Stimulated activated CD4-positive, alpha-beta T cell treated with anti-CD3 and anti-CD28 coated beads, Interleukin-4, amount 100 ng/mL, for 48 hours (primary cell): ENCODE data around the gene MTERF4.
"Not testable (repeated sequence)": the region's sequence is repeated elsewhere in the genome, so short reads cannot be mapped to it uniquely, and the experiment has no call there.

Experiments used
- DNase-seq, 2 donors: peaks; one replicate each; pipeline ENCODE4 v3.0.0-alpha.2; 2020; ENCODE audit warnings: low read depth in 2 of 2

Gene MTERF4

GRCh38 chr2:241110607-241111439 is 8.7 kb upstream of the MTERF4 start:
- no peak for DNase-seq

DNA sequence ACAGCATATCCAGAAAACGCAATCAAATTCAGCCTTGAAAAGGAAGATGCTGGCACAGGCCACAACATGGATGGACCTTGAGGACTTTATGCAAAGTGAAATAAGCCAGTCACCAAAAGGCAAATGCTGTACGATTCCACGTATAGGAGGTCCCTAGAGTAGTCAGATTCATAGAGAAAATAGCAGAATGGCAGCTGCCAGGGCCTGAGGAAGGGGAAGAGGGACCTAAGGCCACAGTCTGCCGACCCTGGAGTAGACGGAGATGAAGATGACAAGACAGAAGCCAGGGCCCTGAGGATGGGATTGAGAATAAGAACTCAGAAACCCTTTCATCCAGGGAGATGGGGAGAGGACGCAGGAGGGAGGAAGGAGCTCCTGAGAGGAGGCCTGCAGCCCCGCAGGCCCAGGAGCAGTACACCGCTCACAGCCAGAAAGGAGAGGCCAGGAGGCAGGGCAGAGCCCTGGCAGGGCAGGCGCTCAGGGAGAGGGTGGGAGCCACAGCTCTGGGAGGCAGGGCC is 8.1 kb upstream of the MTERF4 start:
- DNase-seq, result no peak

- no peak for DNase-seq
These were observed 7.4 kb upstream of the MTERF4 start for GRCh38 chr2:241109210-241110088.

- no peak for DNase-seq
These were observed 6.5 kb upstream of the MTERF4 start for GRCh38 chr2:241108271-241109209.

- DNase-seq, result no peak
These were observed 5.1 kb upstream of the MTERF4 start for GRCh38 chr2:241107031-241107783.

- DNase-seq, result no peak
These were observed 3.6 kb upstream of the MTERF4 start for GRCh38 chr2:241105641-241106040.

- not testable (repeated sequence) for DNase-seq
These were observed 2.5 kb upstream of the MTERF4 start for GRCh38 chr2:241104611-241105010.

DNA sequence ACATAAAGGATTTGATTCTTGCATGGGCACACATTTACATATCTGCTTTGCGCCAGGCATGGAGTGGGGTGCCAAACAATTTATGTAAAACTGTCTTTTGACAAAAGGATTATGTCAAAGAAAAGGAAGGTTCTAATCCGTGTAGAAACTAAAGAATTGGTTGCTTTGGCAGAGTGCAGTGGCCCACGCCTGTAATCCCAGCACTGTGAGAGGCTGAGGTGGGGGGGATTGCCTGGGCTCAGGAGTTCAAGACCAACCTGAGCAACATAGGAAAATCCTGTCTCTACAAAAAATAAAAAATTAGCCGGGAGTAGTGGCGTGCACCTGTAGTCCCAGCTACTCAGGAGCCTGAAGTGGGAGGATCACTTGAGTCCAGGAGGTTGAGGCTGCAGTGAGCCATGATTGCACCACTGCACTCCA is 1.1 kb upstream of the MTERF4 start:
- DNase-seq, result no peak

DNA sequence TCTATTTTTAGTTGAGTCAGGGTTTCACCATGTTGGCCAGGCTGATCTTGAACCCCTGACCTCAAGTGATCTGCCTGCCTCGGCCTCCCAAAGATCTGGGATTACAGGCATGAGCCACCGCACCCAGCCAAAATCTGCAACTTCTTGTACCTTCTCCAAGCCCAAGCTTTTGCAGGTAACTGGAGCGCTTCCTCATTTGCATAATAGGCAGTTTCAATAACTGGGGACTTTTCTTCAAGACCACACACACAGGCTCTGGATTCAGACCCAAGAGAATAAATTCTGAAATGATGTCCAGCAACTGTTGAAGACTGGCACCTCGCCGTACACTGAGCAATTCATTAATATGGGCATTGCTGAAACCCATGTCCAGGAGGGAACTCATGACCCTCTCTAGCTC is 2.8 kb downstream of the MTERF4 start:
- DNase-seq, result no peak

DNA sequence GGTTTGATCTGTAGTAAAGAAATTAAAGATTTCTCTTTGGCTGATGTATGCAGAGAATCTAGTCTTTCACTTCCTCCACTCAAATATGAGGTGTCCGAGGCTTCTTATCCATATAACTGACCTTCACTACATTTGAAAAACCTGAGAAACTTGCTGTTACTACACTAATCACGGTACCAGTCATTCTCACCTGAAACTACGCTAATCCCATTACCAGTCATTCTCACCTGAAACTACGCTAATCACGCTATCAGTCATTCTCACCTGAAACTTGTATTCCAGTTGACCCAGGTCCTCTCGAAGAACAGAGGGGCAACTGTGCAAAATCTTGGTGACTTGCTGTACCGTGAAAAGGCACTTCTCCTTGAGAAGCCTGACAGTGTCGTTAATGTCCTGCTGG is 5.1 kb downstream of the MTERF4 start:
- no peak for DNase-seq

DNA sequence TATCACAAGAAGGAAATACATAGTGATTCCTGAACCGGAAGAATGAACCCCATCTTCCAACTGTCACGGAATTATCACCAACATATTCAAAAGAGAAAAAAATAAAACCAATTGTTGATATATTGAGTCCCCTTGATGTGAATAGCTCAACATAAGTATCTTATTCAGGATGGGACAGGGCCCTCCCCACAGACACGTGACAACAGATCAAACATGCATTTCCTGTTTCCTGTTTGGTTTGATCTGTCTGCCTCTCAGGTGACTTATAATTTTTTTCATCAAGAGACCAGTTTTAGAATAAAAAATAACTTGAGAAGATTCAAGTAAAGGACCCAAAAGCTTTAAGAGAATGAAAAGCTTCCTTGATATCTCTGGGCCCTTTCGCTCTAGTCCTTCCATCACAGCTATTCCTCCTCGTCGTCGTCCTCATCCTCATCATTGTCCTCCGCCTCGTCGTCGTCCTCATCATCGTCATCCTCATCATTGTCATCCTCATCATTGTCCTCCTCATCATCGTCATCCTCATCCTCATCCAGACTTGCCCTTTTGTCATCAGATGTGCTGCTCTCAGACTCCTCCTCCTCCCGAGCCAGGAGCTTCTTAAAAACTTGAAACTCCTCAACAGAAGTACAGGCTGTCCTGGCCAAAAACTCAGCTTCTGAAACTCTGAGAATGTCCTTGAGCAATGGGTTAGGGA is 6.3 kb downstream of the MTERF4 start:
- no peak for DNase-seq

DNA sequence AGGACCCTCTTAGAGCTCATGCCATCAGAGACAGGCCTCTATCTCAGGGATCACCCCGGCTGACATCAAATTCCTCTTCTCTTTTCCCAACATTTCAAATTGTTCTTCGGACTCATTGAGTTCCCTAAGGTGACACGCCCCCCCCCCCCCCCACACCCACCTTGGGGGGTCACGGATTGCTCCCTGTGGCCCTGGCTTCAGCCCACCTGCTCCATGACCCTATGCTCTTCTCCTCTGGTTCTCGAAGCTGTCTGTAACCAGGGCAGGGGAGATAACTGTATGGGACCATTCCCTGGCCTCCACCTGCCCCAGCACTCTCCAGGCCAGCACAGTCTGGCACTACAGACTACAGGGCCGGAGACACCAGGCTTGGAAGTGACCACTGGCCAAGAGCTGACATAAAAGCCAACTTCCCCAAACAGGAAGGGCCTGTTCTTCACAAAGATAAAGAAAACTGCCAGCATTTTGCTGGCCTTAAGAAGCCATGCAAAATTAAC is 7.1 kb downstream of the MTERF4 start:
- DNase-seq, result no peak

DNA sequence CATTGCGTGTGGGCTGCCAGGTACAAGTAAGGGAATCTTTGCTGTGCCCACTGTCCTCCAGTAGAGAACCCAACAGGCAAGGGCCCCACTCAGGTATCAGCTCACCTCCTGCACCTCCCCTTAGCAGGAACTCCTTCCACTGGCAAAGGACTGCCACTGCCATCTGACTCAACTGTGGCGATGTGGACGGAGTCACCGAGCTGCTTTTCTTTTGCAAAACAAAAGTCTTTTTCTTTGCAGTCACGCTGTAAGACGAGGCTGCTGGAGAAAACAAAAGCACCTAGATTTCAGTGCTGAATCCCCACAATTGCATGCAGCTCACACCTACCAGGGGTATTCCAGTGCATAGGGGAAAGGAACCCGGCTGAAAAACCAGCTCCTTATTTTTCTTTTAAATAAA is 7.9 kb downstream of the MTERF4 start:
- DNase-seq, result no peak

DNA sequence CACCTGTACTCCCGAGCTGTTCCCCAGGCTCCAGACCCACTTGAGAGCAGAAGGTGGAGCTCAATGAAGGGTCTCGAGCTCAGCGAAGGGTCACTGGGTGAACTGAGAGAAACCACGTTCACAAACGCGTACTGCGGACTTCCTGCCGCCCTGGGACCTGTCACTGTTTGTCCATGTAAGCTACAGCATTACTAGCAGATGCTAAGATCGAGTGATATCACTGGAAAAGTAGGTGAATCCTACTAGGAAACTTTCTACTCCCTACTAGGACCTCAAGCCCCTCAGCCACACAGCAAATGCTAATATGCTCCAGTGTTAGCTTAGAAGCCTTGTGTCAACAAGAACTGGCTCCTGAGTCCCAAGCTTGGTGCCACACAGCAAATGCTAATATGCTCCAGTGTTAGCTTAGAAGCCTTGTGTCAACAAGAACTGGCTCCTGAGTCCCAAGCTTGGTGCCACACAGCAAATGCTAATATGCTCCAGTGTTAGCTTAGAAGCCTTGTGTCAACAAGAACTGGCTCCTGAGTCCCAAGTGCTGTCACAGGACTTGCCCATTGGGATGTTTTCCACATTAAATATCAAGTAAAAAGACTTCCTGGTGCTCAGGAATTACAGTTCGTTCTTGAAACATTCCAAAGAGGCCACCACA is 8.8 kb downstream of the MTERF4 start:
- not testable (repeated sequence) for DNase-seq

- no peak for DNase-seq
These were observed 9.4 kb downstream of the MTERF4 start for GRCh38 chr2:241092677-241093076.

- DNase-seq, result no peak
These were observed 10.2 kb downstream of the MTERF4 start for GRCh38 chr2:241091734-241092445.

GRCh38 chr2:241091201-241091600 is 10.9 kb downstream of the MTERF4 start:
- DNase-seq, result no peak

- no peak for DNase-seq
These were observed 13.0 kb downstream of the MTERF4 start for GRCh38 chr2:241088791-241089732.
